Activated CD8-positive, alpha-beta T cell treated with anti-CD3 and anti-CD28 coated beads for 36 hours (primary cell): ENCODE measurements around the gene LIX1L. TPM values are rescaled to one million over a fixed set of nuclear protein-coding genes. Genes with fewer than 3 reads are reported as not detected.

Experiments
- ATAC-seq: fragments of 200-7000 bp; cut with Tn5 transposase; one replicate; pipeline ENCODE4 v1.10.0; 2021; ENCODE audit warnings: mild to moderate bottlenecking, moderate library complexity
- CTCF ChIA-PET: fragments of 350-600 bp; sonication (Branson Sonifier 250); formaldehyde crosslinking; loops from one replicate; lab custom pipeline; 2021; ENCODE audit warnings: antibody characterized with exemption; lab: Charles Lee
- POLR2A ChIA-PET: fragments of 350-600 bp; sonication (Branson Sonifier 250); formaldehyde crosslinking; loops from one replicate; lab custom pipeline; 2021; ENCODE audit warnings: antibody characterized with exemption; lab: Charles Lee
- DNase-seq: peaks from one replicate; pipeline ENCODE4 v3.0.0-alpha.2; 2020
- H3K27ac Mint-ChIP-seq: one replicate; pipeline ENCODE4 v1.8.0; 2021; ENCODE audit warnings: mild to moderate bottlenecking, mixed read lengths
- H3K27me3 Mint-ChIP-seq: one replicate; pipeline ENCODE4 v1.8.0; 2021; ENCODE audit warnings: mixed read lengths
- H3K36me3 Mint-ChIP-seq: one replicate; pipeline ENCODE4 v1.8.0; 2021; ENCODE audit warnings: low read depth, mixed read lengths
- H3K4me1 Mint-ChIP-seq: one replicate; pipeline ENCODE4 v1.8.0; 2021; ENCODE audit warnings: low read depth, mixed read lengths
- H3K4me3 Mint-ChIP-seq: one replicate; pipeline ENCODE4 v1.8.0; 2021; ENCODE audit warnings: mild to moderate bottlenecking, moderate library complexity, mixed read lengths
- H3K9me3 Mint-ChIP-seq: one replicate; pipeline ENCODE4 v1.8.0; 2021; ENCODE audit warnings: mixed read lengths
- CTCF ChIP-seq: fragments of 200-600 bp; IDR thresholded peaks from one replicate; pipeline ENCODE4 v1.8.0; 2022; ENCODE audit warnings: antibody characterized with exemption, mild to moderate bottlenecking
- intact Hi-C: fragments of 100-400 bp; cut with micrococcal nuclease; formaldehyde crosslinking; loops from one replicate; pipeline ENCODE4 v1.10.0; 2022
- total RNA-seq, 2 experiments: library from RNA; stranded (reverse); gene quantifications; one replicate each; pipeline ENCODE4 v1.2.3, GENCODE V29; 2021

Gene LIX1L
- total RNA-seq, 2 experiments from 2014 or later: 41.5 to 43.6 TPM

- Mint-ChIP-seq H3K27me3 (no peaks in the 10 kb centered on the region), H3K4me3 (peak overlapping the region; percentile 14), H3K27ac (peak overlapping the region; percentile 100), H3K36me3 (peaks cover 48% of the 10 kb centered on the region), H3K9me3 (peaks cover 4% of the 10 kb centered on the region), H3K4me1 (peaks cover 54% of the 10 kb centered on the region)
- intact Hi-C loops: loop anchor here (2.0 kb wide), 1 partner anchor 13 kb away; no protein-coding TSS in a partner anchor
- no peak for TF ChIP-seq CTCF
- POLR2A ChIA-PET: interaction anchor here (0.8 to 13.3 kb wide), 10 partner anchors 9 to 65 kb away, joined by 4 to 446 read pairs (median 6); partner anchors contain the start of genes ANKRD34A, POLR3GL and RBM8A
- no peak for DNase-seq
- CTCF ChIA-PET: interaction anchor here (0.9 to 13.6 kb wide), 5 partner anchors 13 to 40 kb away, joined by 3 to 147 read pairs (median 4); no protein-coding TSS in a partner anchor
- no peak for ATAC-seq
These were observed 34.1 kb upstream of the LIX1L start for GRCh38 chr1:145991735-145992412.

- TF ChIP-seq CTCF: no peak
- Mint-ChIP-seq H3K27me3 (no peaks in the 10 kb centered on the region), H3K4me1 (peaks cover 62% of the 10 kb centered on the region), H3K9me3 (peaks cover 4% of the 10 kb centered on the region), H3K4me3 (no peak overlapping the region), H3K36me3 (peaks cover 38% of the 10 kb centered on the region), H3K27ac (no peak overlapping the region)
- DNase-seq: peak; percentile 41
- ChIA-PET CTCF (interaction anchor here (1.1 to 13.6 kb wide), 4 partner anchors 11 to 45 kb away, joined by 3 to 147 read pairs (median 9); no protein-coding TSS in a partner anchor), POLR2A (interaction anchor here (0.8 to 13.3 kb wide), 5 partner anchors 7 to 47 kb away, joined by 3 to 446 read pairs (median 4); partner anchors contain the start of genes ANKRD34A and POLR3GL)
- no peak for ATAC-seq
- intact Hi-C loops: no loop called here
These were observed 32.5 kb upstream of the LIX1L start for GRCh38 chr1:145990249-145990855.

- H3K36me3 Mint-ChIP-seq: peaks cover 22% of the 10 kb centered on the region
- no peaks in the 10 kb centered on the region for H3K27me3 Mint-ChIP-seq
- peak; percentile 24 for ATAC-seq
- H3K9me3 Mint-ChIP-seq: peaks cover 4% of the 10 kb centered on the region
- H3K4me3 Mint-ChIP-seq: no peak overlapping the region
- no peak for TF ChIP-seq CTCF
- DNase-seq: no peak
- H3K4me1 Mint-ChIP-seq: peaks cover 70% of the 10 kb centered on the region
- H3K27ac Mint-ChIP-seq: peak overlapping the region; percentile 74
- intact Hi-C loops: no loop called here
- CTCF ChIA-PET: interaction anchor here (0.9 to 13.6 kb wide), 4 partner anchors 9 to 143 kb away, joined by 3 to 147 read pairs (median 10); partner anchors contain the start of gene NUDT17
- POLR2A ChIA-PET: interaction anchor here (0.7 to 14.1 kb wide), 8 partner anchors 4 to 72 kb away, joined by 3 to 446 read pairs (median 4); partner anchors contain the start of genes ANKRD34A, POLR3GL, RBM8A and TXNIP
These were observed 31.0 kb upstream of the LIX1L start for GRCh38 chr1:145988773-145989172.

- DNase-seq (no peak), ATAC-seq (no peak)
- peaks cover 4% of the 10 kb centered on the region for H3K9me3 Mint-ChIP-seq
- ChIA-PET CTCF (interaction anchor here (0.9 to 13.6 kb wide), 4 partner anchors 8 to 19 kb away, joined by 3 to 147 read pairs (median 10); partner anchors contain the start of gene TXNIP), POLR2A (interaction anchor here (1.0 to 14.1 kb wide), 7 partner anchors 5 to 71 kb away, joined by 3 to 446 read pairs (median 5); partner anchors contain the start of genes RBM8A and TXNIP)
- intact Hi-C loops: no loop called here
- peaks cover 14% of the 10 kb centered on the region for H3K36me3 Mint-ChIP-seq
- H3K27ac Mint-ChIP-seq: peak overlapping the region; percentile 29
- H3K4me1 Mint-ChIP-seq: peaks cover 72% of the 10 kb centered on the region
- no peak overlapping the region for H3K4me3 Mint-ChIP-seq
- TF ChIP-seq CTCF: no peak
- no peaks in the 10 kb centered on the region for H3K27me3 Mint-ChIP-seq
These were observed 30.1 kb upstream of the LIX1L start for GRCh38 chr1:145987926-145988325.
